ENCODE data around the gene C4B.

DNA sequence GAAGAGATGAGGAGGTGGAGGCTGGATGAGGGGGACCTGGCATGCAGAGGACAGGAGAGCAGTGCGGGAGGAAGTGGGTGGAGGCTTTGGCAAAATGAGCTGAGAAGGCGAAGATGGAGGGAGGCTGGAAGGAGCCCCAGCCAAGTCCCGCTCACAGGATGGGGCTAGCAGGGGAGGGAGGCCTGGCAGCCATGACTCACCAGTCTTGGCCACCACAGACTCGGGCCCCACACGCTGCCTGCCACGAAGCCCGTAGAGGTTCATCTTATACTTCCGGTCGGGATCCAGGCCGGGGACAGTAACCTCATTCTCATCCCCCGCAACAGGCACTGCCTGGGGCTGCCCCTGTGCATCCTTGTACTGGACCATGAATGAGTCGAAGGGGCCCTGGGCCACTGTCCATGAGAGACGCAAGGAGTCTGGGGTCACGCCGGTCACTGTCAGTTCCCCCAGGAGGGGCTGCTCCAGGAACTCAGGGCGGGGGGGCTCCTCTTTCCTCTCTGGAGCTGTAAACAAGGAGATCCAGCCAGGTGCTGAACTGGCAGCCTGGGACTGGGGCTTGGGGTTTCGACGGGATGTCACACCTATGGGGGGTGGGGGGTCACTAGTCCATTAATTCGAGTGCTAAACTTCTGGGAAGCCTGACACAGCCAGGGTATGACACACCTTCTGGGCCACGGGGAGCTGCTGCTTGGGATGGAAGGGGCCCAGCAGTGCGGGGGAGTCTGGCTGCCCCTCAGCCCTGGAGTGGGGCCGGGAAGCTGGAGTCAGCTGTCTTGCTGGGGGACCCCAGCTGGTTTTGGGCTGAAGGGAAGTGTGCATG, 66.8 kb downstream of the C4B start:
- TF ChIP-seq CTCF (IDR thresholded peaks at IDR 0.05) (no peak), EZH2 (IDR thresholded peaks at IDR 0.05; ENCODE audit: borderline replicate concordance, insufficient read depth, low read depth, low read length, poor library complexity, severe bottlenecking) (no peak)
